PC-3 (cell line): Measurements from ENCODE around the gene ULBP2. TPM values are rescaled to one million over a fixed set of nuclear protein-coding genes. Genes with fewer than 3 reads are reported as not detected.

Experiments
- ATAC-seq: fragments of 200-7000 bp; cut with Tn5 transposase; 2 replicates; pipeline ENCODE4 v1.9.1; 2020; ENCODE audit warnings: mild to moderate bottlenecking, moderate library complexity
- BruUV-seq: library from RNA; stranded (reverse); fragments of 400-500 nt; replicated peaks from 2 replicates; lab custom pipeline; 2021; lab: Mats Ljungman, UMichigan
- CTCF ChIA-PET: fragments of 300-600 bp; sonication (Branson Sonifier 250); formaldehyde crosslinking; loops from one replicate; lab custom pipeline; 2022; ENCODE audit warnings: antibody characterized with exemption; lab: Charles Lee
- POLR2A ChIA-PET: fragments of 300-600 bp; sonication (Branson Sonifier 250); formaldehyde crosslinking; loops from one replicate; lab custom pipeline; 2022; ENCODE audit warnings: antibody characterized with exemption; ENCODE audit not compliant: unreplicated experiment; lab: Charles Lee
- DNase-seq: peaks from one replicate; pipeline ENCODE4 v3.0.0-alpha.2; 2015
- H2AFZ ChIP-seq: fragments of 300-600 bp; sonication (generic); 2 replicates; pipeline ENCODE4 v1.6.0; 2016; ENCODE audit warnings: antibody characterized with exemption, low read length
- H3F3A ChIP-seq: fragments of 300-600 bp; sonication (generic); one replicate; pipeline ENCODE4 v1.6.0; 2017; ENCODE audit warnings: antibody characterized with exemption, low read length, control low read depth, mild to moderate bottlenecking; ENCODE audit not compliant: unreplicated experiment
- H3K27ac ChIP-seq: fragments of 300-600 bp; sonication (generic); 2 replicates; pipeline ENCODE4 v1.5.1; 2016; ENCODE audit warnings: mild to moderate bottlenecking, low read length
- H3K27me3 ChIP-seq: fragments of 300-600 bp; sonication (generic); 2 replicates; pipeline ENCODE4 v1.6.1; 2016; ENCODE audit warnings: low read length, mixed read lengths
- H3K36me3 ChIP-seq: fragments of 300-600 bp; sonication (generic); 2 replicates; pipeline ENCODE4 v1.6.1; 2016; ENCODE audit warnings: low read depth, mixed run types, low read length, mixed read lengths
- H3K4me1 ChIP-seq: fragments of 300-600 bp; sonication (generic); 2 replicates; pipeline ENCODE4 v1.5.1; 2016; ENCODE audit warnings: low read length; ENCODE audit not compliant: insufficient read depth
- H3K4me2 ChIP-seq: fragments of 300-600 bp; sonication (generic); 2 replicates; pipeline ENCODE4 v1.6.0; 2016; ENCODE audit warnings: low read length
- H3K4me3 ChIP-seq: fragments of 300-600 bp; sonication (generic); 2 replicates; pipeline ENCODE4 v1.5.1; 2016; ENCODE audit warnings: mild to moderate bottlenecking, low read length, mixed read lengths
- H3K79me2 ChIP-seq: fragments of 300-600 bp; sonication (generic); 2 replicates; pipeline ENCODE4 v1.6.1; 2017; ENCODE audit warnings: low read length, mixed read lengths
- H3K9ac ChIP-seq: fragments of 300-600 bp; sonication (generic); 2 replicates; pipeline ENCODE4 v1.6.0; 2016; ENCODE audit warnings: mild to moderate bottlenecking, low read length
- H3K9me2 ChIP-seq: fragments of 300-600 bp; sonication (generic); replicated peaks from 2 replicates; pipeline ENCODE4 v1.6.1; 2016; ENCODE audit warnings: mixed run types, low read length, mixed read lengths
- H3K9me3 ChIP-seq: fragments of 300-600 bp; sonication (generic); 2 replicates; pipeline ENCODE4 v1.6.1; 2016; ENCODE audit warnings: low read length, mixed read lengths
- H4K20me1 ChIP-seq: fragments of 300-600 bp; sonication (generic); 2 replicates; pipeline ENCODE4 v1.6.1; 2016; ENCODE audit warnings: low read length, mixed read lengths
- CTCF ChIP-seq: fragments of 300-600 bp; sonication (generic); conservative IDR thresholded peaks from 2 replicates; pipeline ENCODE4 v1.5.1; 2017; ENCODE audit warnings: antibody characterized with exemption, low read depth, mild to moderate bottlenecking, low read length
- EZH2 ChIP-seq: fragments of 300-600 bp; sonication (generic); IDR thresholded peaks from one replicate; pipeline ENCODE4 v1.6.1; 2017; ENCODE audit warnings: antibody characterized with exemption, mild to moderate bottlenecking, low read length; ENCODE audit not compliant: unreplicated experiment
- EZH2phosphoT487 ChIP-seq: fragments of 300-600 bp; sonication (generic); IDR thresholded peaks from 2 replicates; pipeline ENCODE4 v1.6.1; 2018; ENCODE audit warnings: mild to moderate bottlenecking, antibody characterized with exemption, low read length, borderline replicate concordance
- intact Hi-C: fragments of 100-400 bp; cut with micrococcal nuclease; formaldehyde crosslinking; loops from 2 replicates; pipeline ENCODE4 v1.9.0; 2023
- total RNA-seq: library from RNA; depleted of rRNA; stranded (reverse); fragments of >200 nt; gene quantifications from 2 replicates; pipeline ENCODE4 v1.2.3, GENCODE V29; 2014

Gene ULBP2
- total RNA-seq, 1 experiment from 2014 or later = 8.1 TPM

- CTCF ChIA-PET = no interaction called here
- TF ChIP-seq EZH2 (no peak), EZH2phosphoT487 (no peak), CTCF (no peak)
- Histone ChIP-seq H3K27me3 (no peaks in the 10 kb centered on the region), H3K36me3 (no peaks in the 10 kb centered on the region), H3K9me3 (no peaks in the 10 kb centered on the region), H3K4me3 (no peak overlapping the region), H4K20me1 (no peaks in the 10 kb centered on the region), H2AFZ (no peak overlapping the region), H3F3A (no peaks in the 10 kb centered on the region), H3K9ac (no peak overlapping the region), H3K79me2 (no peaks in the 10 kb centered on the region), H3K27ac (no peak overlapping the region), H3K4me2 (no peak overlapping the region), H3K9me2 (no peaks in the 10 kb centered on the region), H3K4me1 (no peaks in the 10 kb centered on the region)
- BruUV-seq = no TSS peak
- intact Hi-C loops = no loop called here
- POLR2A ChIA-PET = no interaction called here
- no peak for ATAC-seq
- DNase-seq = no peak
Measured at GRCh38 chr6:149904661-149905370, 37.0 kb upstream of the ULBP2 start.

- Histone ChIP-seq H3K36me3 (no peaks in the 10 kb centered on the region), H3K4me3 (no peak overlapping the region), H3K9me2 (no peaks in the 10 kb centered on the region), H3K27ac (no peak overlapping the region), H3K79me2 (no peaks in the 10 kb centered on the region), H3K27me3 (no peaks in the 10 kb centered on the region), H3K9me3 (no peaks in the 10 kb centered on the region), H3K4me1 (no peaks in the 10 kb centered on the region), H3K9ac (no peak overlapping the region), H3K4me2 (no peak overlapping the region), H3F3A (no peaks in the 10 kb centered on the region), H2AFZ (no peak overlapping the region), H4K20me1 (no peaks in the 10 kb centered on the region)
- intact Hi-C loops = no loop called here
- POLR2A ChIA-PET = no interaction called here
- TF ChIP-seq CTCF = no peak
- TF ChIP-seq EZH2phosphoT487 = no peak
- no peak for ATAC-seq
- CTCF ChIA-PET = no interaction called here
- DNase-seq = no peak
- no TSS peak for BruUV-seq
Measured at GRCh38 chr6:149905371-149905910, 36.4 kb upstream of the ULBP2 start.

GRCh38 chr6:149905911-149906371 lies 35.9 kb upstream of the ULBP2 start:
- Histone ChIP-seq H3K9me2 (no peaks in the 10 kb centered on the region), H3K27ac (no peak overlapping the region)

More at GRCh38 chr6:149905911-149906371, 35.9 kb upstream of the ULBP2 start:
- ChIA-PET POLR2A (no interaction called here), CTCF (no interaction called here)
- Histone ChIP-seq H3K4me1 (no peaks in the 10 kb centered on the region), H3K9me3 (no peaks in the 10 kb centered on the region), H2AFZ (no peak overlapping the region), H3K4me2 (no peak overlapping the region), H3K27me3 (no peaks in the 10 kb centered on the region), H3K36me3 (no peaks in the 10 kb centered on the region), H4K20me1 (no peaks in the 10 kb centered on the region), H3F3A (no peaks in the 10 kb centered on the region), H3K79me2 (no peaks in the 10 kb centered on the region), H3K9ac (no peak overlapping the region), H3K4me3 (no peak overlapping the region)
- ATAC-seq (no peak), DNase-seq (no peak)
- intact Hi-C loops = no loop called here
- BruUV-seq = no TSS peak
- TF ChIP-seq EZH2 = no peak
- no peak for TF ChIP-seq CTCF
- no peak for TF ChIP-seq EZH2phosphoT487
